Body of pancreas (tissue), 4 donors: ENCODE measurements around the gene EIF4B. TPM values are rescaled to one million over a fixed set of nuclear protein-coding genes. Genes with fewer than 3 reads are reported as not detected.
A peak's percentile ranks its signal among the peaks of the same experiment; 100 is the strongest.

Source experiments
- ATAC-seq: fragments of 150-250 bp; one replicate; pipeline ENCODE4 v1.9.1; 2016
- DNase-seq, 4 donors: peaks; one replicate each; pipeline ENCODE4 v3.0.0-alpha.2; 2019
- H3K27ac ChIP-seq, 4 donors: fragments of 200-600 bp; sonication (generic); 1 replicate in 3 of 4; 2 replicates in 1 of 4; pipeline versions ENCODE4 v1.5.1 to v1.6.1; 2016 to 2019; ENCODE audit warnings: mild to moderate bottlenecking in 1 of 4, mixed read lengths in 1 of 4, moderate library complexity in 1 of 4
- H3K27me3 ChIP-seq, 2 donors: fragments of 200-600 bp; sonication (generic); one replicate each; pipeline ENCODE4 v1.6.0; 2016; ENCODE audit warnings: mild to moderate bottlenecking in 1 of 2
- H3K36me3 ChIP-seq, 2 donors: fragments of 200-600 bp; sonication (generic); replicated peaks in 1 of 2; 2 replicates each; pipeline ENCODE4 v1.5.1; 2016; ENCODE audit warnings: low read depth in 2 of 2; ENCODE audit not compliant: insufficient read depth in 1 of 2
- H3K4me1 ChIP-seq: fragments of 200-600 bp; sonication (generic); one replicate; pipeline ENCODE4 v1.6.0; 2016
- H3K4me3 ChIP-seq, 2 donors: fragments of 200-600 bp; sonication (generic); 1 replicate in 1 of 2; 2 replicates in 1 of 2; pipeline ENCODE4 v1.5.1; 2016 to 2019
- H3K9me3 ChIP-seq, 3 donors: fragments of 200-600 bp; sonication (generic); 1 replicate in 2 of 3; 2 replicates in 1 of 3; pipeline ENCODE4 v1.5.1; 2016
- CTCF ChIP-seq, 7 experiments: fragments of 450-650 bp in 4 of 7; fragments of 200-600 bp in 3 of 7; sonication (generic) in 3 of 7; IDR thresholded peaks; one replicate each; pipeline ENCODE4 v1.5.1; 2016 to 2019; ENCODE audit warnings: antibody characterized with exemption in 7 of 7
- POLR2A ChIP-seq, 3 donors: fragments of 450-650 bp; IDR thresholded peaks; one replicate each; pipeline ENCODE4 v1.6.1; 2016; ENCODE audit warnings: antibody characterized with exemption in 3 of 3, mild to moderate bottlenecking in 2 of 3
- WGBS, 2 donors: methylation state at CpG; one replicate each; pipeline ENCODE4 v1.1.5; 2017; 5-methylcytosine and 5-hydroxymethylcytosine counted together
- intact Hi-C: fragments of 100-400 bp; cut with DNase I; formaldehyde crosslinking; loops from one replicate; pipeline ENCODE4 v1.15.1; 2023
- total RNA-seq, 2 donors: library from RNA; depleted of rRNA; stranded (reverse); fragments of >200 nt; gene quantifications; one replicate each; pipeline ENCODE4 v1.1.0, GENCODE V29; 2016

Gene EIF4B
- total RNA-seq, 2 donors from 2014 or later = 326 to 389 TPM

- H3K9me3 ChIP-seq = no peaks in the 10 kb centered on the region
- no peak overlapping the region for H3K4me3 ChIP-seq
- no peak for ATAC-seq
- TF ChIP-seq CTCF (IDR thresholded peaks at IDR 0.05) (no peak), POLR2A (IDR thresholded peaks at IDR 0.05) (peak in 1 of 3 donors; percentile 3)
- peak overlapping the region in 2 of 4 donors; percentile 4 to 66 for H3K27ac ChIP-seq
- DNase-seq = peak in 2 of 4 donors; percentile 5 to 15
- peaks cover 33% of the 10 kb centered on the region for H3K4me1 ChIP-seq
- intact Hi-C loops = loop anchor here (10.0 kb wide), 1 partner anchor 132 kb away; no protein-coding TSS in a partner anchor
- 89% methylated on average over 14 of the region's 14 CpGs for WGBS, 2 donors
- H3K36me3 ChIP-seq = peaks cover 0 to 13% of the 10 kb centered on the region in 2 donors
- no peaks in the 10 kb centered on the region for H3K27me3 ChIP-seq
Measured at GRCh38 chr12:53062977-53063707, 56.9 kb downstream of the EIF4B start.

GRCh38 chr12:53063708-53064612, 57.7 kb downstream of the EIF4B start:
- WGBS, 2 donors = 63 to 73% methylated on average over 13 of the region's 13 CpGs
- ATAC-seq (no peak), DNase-seq (peak in 2 of 4 donors; percentile 22 to 56)
- TF ChIP-seq POLR2A (IDR thresholded peaks at IDR 0.05) (no peak), CTCF (IDR thresholded peaks at IDR 0.05) (no peak)
- Histone ChIP-seq H3K27me3 (no peaks in the 10 kb centered on the region), H3K4me3 (no peak overlapping the region), H3K4me1 (peaks cover 33% of the 10 kb centered on the region), H3K36me3 (peaks cover 0 to 13% of the 10 kb centered on the region in 2 donors), H3K9me3 (no peaks in the 10 kb centered on the region), H3K27ac (peak overlapping the region in 2 of 4 donors; percentile 10 to 27)
- intact Hi-C loops = loop anchor here (10.0 kb wide), 1 partner anchor 131 kb away; no protein-coding TSS in a partner anchor

- Histone ChIP-seq H3K4me3 (no peak overlapping the region), H3K9me3 (no peaks in the 10 kb centered on the region), H3K27me3 (no peaks in the 10 kb centered on the region), H3K4me1 (peaks cover 30% of the 10 kb centered on the region), H3K27ac (peak overlapping the region in 1 of 4 donors; percentile 10), H3K36me3 (peaks cover 0 to 13% of the 10 kb centered on the region in 2 donors)
- ATAC-seq (no peak), DNase-seq (peak in 1 of 4 donors; percentile 2)
- no peak for TF ChIP-seq POLR2A (IDR thresholded peaks at IDR 0.05)
- no peak for TF ChIP-seq CTCF (IDR thresholded peaks at IDR 0.05)
- WGBS, 2 donors = 78 to 87% methylated on average over 11 of the region's 11 CpGs
- intact Hi-C loops = loop anchor here (5.0 to 10.0 kb wide), 2 partner anchors 37 to 130 kb away; partner anchors contain the start of gene SOAT2
Measured at GRCh38 chr12:53064613-53065436, 58.6 kb downstream of the EIF4B start.

GRCh38 chr12:53065470-53065869, 59.2 kb downstream of the EIF4B start:
- TF ChIP-seq CTCF (IDR thresholded peaks at IDR 0.05) = no peak
- no peak for TF ChIP-seq POLR2A (IDR thresholded peaks at IDR 0.05)
- no peaks in the 10 kb centered on the region for H3K9me3 ChIP-seq
- WGBS, 2 donors = 73 to 77% methylated on average over 7 of the region's 7 CpGs
- H3K4me1 ChIP-seq = peaks cover 23% of the 10 kb centered on the region
- no peaks in the 10 kb centered on the region for H3K27me3 ChIP-seq
- peaks cover 0 to 15% of the 10 kb centered on the region in 2 donors for H3K36me3 ChIP-seq
- DNase-seq = peak in 2 of 4 donors; percentile 2 to 16
- H3K4me3 ChIP-seq = no peak overlapping the region
- H3K27ac ChIP-seq = no peak overlapping the region
- no peak for ATAC-seq
- intact Hi-C loops = loop anchor here (5.0 to 10.0 kb wide), 2 partner anchors 37 to 129 kb away; partner anchors contain the start of gene SOAT2
